A549 (cell line): ENCODE data around the gene MYT1. TPM values are rescaled to one million over a fixed set of nuclear protein-coding genes. Genes with fewer than 3 reads are reported as not detected.

Experiments
- ATAC-seq, 2 experiments: fragments of 200-7000 bp in 1 of 2; fragments of >200 bp in 1 of 2; cut with Nextera tagmentation in 1 of 2; cut with Tn5 transposase in 1 of 2; 3 replicates each; pipeline versions ENCODE4 v1.8.0 to v1.9.1; 2018 to 2020; ENCODE audit warnings: mild to moderate bottlenecking in 1 of 2, moderate library complexity in 1 of 2
- CTCF ChIA-PET: fragments of 300-600 bp; sonication (Branson Sonifier 250); formaldehyde crosslinking; extraction: SDS; loops from one replicate; lab custom pipeline; 2021; ENCODE audit warnings: antibody characterized with exemption, inconsistent platforms; lab: Yijun Ruan, JAX
- POLR2A ChIA-PET: fragments of 350-600 bp; formaldehyde crosslinking; extraction: SDS; loops from one replicate; lab custom pipeline; 2021; ENCODE audit warnings: antibody characterized with exemption, inconsistent platforms; lab: Yijun Ruan, JAX
- DNase-seq, 2 experiments: peaks; one replicate each; pipeline versions ENCODE4 v3.0.0 to v3.0.0-alpha.2; 2011 to 2016; ENCODE audit warnings: low read depth in 1 of 2, low spot score in 1 of 2
- FAIRE-seq: peaks from 2 replicates; lab custom pipeline; 2011; peaks lifted over from hg19 to GRCh38; lab: Jason Lieb, UNC
- H3K27ac ChIP-seq, 2 experiments: fragments of >200 bp; sonication (Bioruptor Twin); formaldehyde crosslinking; 3 replicates each; pipeline ENCODE4 v1.5.1; 2016 to 2017
- H3K4me1 ChIP-seq: fragments of >200 bp; sonication (Bioruptor Twin); formaldehyde crosslinking; 3 replicates; pipeline ENCODE4 v1.6.1; 2016
- H3K4me2 ChIP-seq: fragments of >200 bp; sonication (Bioruptor Twin); formaldehyde crosslinking; 3 replicates; pipeline ENCODE4 v1.6.1; 2016
- H3K4me3 ChIP-seq: fragments of >200 bp; sonication (Bioruptor Twin); formaldehyde crosslinking; 3 replicates; pipeline ENCODE4 v1.5.1; 2016
- H3K9me3 ChIP-seq: fragments of >200 bp; sonication (Bioruptor Twin); formaldehyde crosslinking; 3 replicates; pipeline ENCODE4 v1.6.1; 2016
- CEBPB ChIP-seq, 2 experiments: fragments of >200 bp in 1 of 2; sonication (Bioruptor Twin) in 1 of 2; formaldehyde crosslinking in 1 of 2; IDR thresholded peaks; 2 replicates each; pipeline ENCODE4 v1.6.1; 2012 to 2016
- CTCF ChIP-seq: fragments of >200 bp; sonication (Bioruptor Twin); formaldehyde crosslinking; IDR thresholded peaks from 3 replicates; pipeline ENCODE4 v1.5.1; 2016
- EHMT2 ChIP-seq: fragments of 200-600 bp; sonication (generic); IDR thresholded peaks from 2 replicates; pipeline ENCODE4 v1.6.1; 2016; ENCODE audit warnings: antibody characterized with exemption, low read depth, mild to moderate bottlenecking, moderate library complexity
- ESRRA ChIP-seq: fragments of 150-350 bp; IDR thresholded peaks from 2 replicates; pipeline ENCODE4 v1.6.1; 2014; ENCODE audit warnings: mild to moderate bottlenecking, low read length, borderline replicate concordance
- FOSB ChIP-seq: fragments of 250-450 bp; sonication (Bioruptor Pico); IDR thresholded peaks from 2 replicates; pipeline ENCODE4 v1.5.0; 2020; ENCODE audit warnings: mild to moderate bottlenecking, moderate library complexity
- HDAC2 ChIP-seq: fragments of 200-600 bp; sonication (generic); IDR thresholded peaks from 2 replicates; pipeline ENCODE4 v1.6.1; 2016
- HES2 ChIP-seq: fragments of >200 bp; sonication (Bioruptor Twin); formaldehyde crosslinking; IDR thresholded peaks from 2 replicates; pipeline ENCODE4 v1.6.1; 2016
- HEYL ChIP-seq: fragments of 250-450 bp; sonication (Bioruptor Pico); IDR thresholded peaks from 2 replicates; pipeline ENCODE4 v1.8.0; 2021; ENCODE audit warnings: mild to moderate bottlenecking, moderate library complexity
- JUN ChIP-seq, 2 experiments: fragments of >200 bp; sonication (Bioruptor Twin); formaldehyde crosslinking; IDR thresholded peaks; 2 replicates in 1 of 2; 3 replicates in 1 of 2; pipeline ENCODE4 v1.6.1; 2016 to 2017
- JUNB ChIP-seq: fragments of >200 bp; sonication (Bioruptor Twin); formaldehyde crosslinking; IDR thresholded peaks from 2 replicates; pipeline ENCODE4 v1.6.1; 2016
- MAZ ChIP-seq: fragments of 150-350 bp; IDR thresholded peaks from 2 replicates; pipeline ENCODE4 v1.6.1; 2014; ENCODE audit warnings: antibody characterized with exemption, low read depth, low read length, borderline replicate concordance
- POLR2A ChIP-seq: IDR thresholded peaks from 2 replicates; pipeline ENCODE4 v1.6.1; 2012; ENCODE audit warnings: mild to moderate bottlenecking, low read length
- POLR2AphosphoS2 ChIP-seq: conservative IDR thresholded peaks from 2 replicates; pipeline ENCODE4 v1.6.1; 2012; ENCODE audit warnings: low read length, improper control_type of control experiment, inconsistent platforms
- RCOR1 ChIP-seq: fragments of 150-350 bp; IDR thresholded peaks from 2 replicates; pipeline ENCODE4 v1.6.1; 2014; ENCODE audit warnings: antibody characterized with exemption, low read length, low read depth
- REST ChIP-seq: fragments of 200-600 bp; sonication (generic); IDR thresholded peaks from 2 replicates; pipeline ENCODE4 v1.6.1; 2016; ENCODE audit warnings: antibody characterized with exemption, mild to moderate bottlenecking, moderate library complexity
- SMC3 ChIP-seq: fragments of >200 bp; sonication (Bioruptor Twin); formaldehyde crosslinking; IDR thresholded peaks from 3 replicates; pipeline ENCODE4 v1.6.1; 2018; ENCODE audit warnings: inconsistent platforms
- TFCP2L1 ChIP-seq: fragments of 250-450 bp; sonication (Bioruptor Pico); IDR thresholded peaks from 2 replicates; pipeline ENCODE4 v1.5.0; 2021; ENCODE audit warnings: mild to moderate bottlenecking
- ZC3H11A ChIP-seq: fragments of 450-650 bp; IDR thresholded peaks from 2 replicates; pipeline ENCODE4 v1.6.1; 2014; ENCODE audit warnings: antibody characterized with exemption, mild to moderate bottlenecking
- ZSCAN20 ChIP-seq: fragments of 250-450 bp; sonication (Bioruptor Pico); IDR thresholded peaks from 2 replicates; pipeline ENCODE4 v1.8.0; 2022; ENCODE audit warnings: mild to moderate bottlenecking, moderate library complexity
- WGBS: methylation state at CpG from one replicate; pipeline ENCODE4 v1.1.6; 2017; ENCODE audit errors: missing lambda C conversion rate; 5-methylcytosine and 5-hydroxymethylcytosine counted together
- polyA plus RNA-seq, 4 experiments: library from polyadenylated mRNA; depleted of rRNA in 3 of 4; stranded (reverse); fragments of >200 nt; fragmentation: RNase III in 1 of 4; extraction: RNeasy Plus Mini Kit Qiagen cat#74134 plus additional on column Dnase treatment in 1 of 4; gene quantifications; 2 replicates in 3 of 4; 3 replicates in 1 of 4; pipeline ENCODE4 v1.2.3, GENCODE V29; 2011 to 2017

The MYT1 gene
- polyA plus RNA-seq, 2 of the 4 experiments (the other 2 are of a cell fraction), result 0.21 to 0.22 TPM

GRCh38 chr20:64166721-64167615 is 2.7 kb downstream of the MYT1 start:
- POLR2A ChIA-PET, result no interaction called here

GRCh38 chr20:64167676-64168075 is 3.4 kb downstream of the MYT1 start:
- Histone ChIP-seq H3K4me3 (no peak overlapping the region), H3K27ac (no peak overlapping the region), H3K4me2 (no peak overlapping the region), H3K9me3 (no peaks in the 10 kb centered on the region), H3K4me1 (no peaks in the 10 kb centered on the region)
- POLR2A ChIA-PET, result no interaction called here
- TF ChIP-seq HDAC2 (no peak), JUNB (no peak), RCOR1 (no peak), SMC3 (no peak), ZSCAN20 (no peak), EHMT2 (no peak), POLR2AphosphoS2 (no peak), CTCF (no peak), HES2 (no peak), ESRRA (no peak), ZC3H11A (no peak), JUN (IDR thresholded peaks at IDR 0.05) (no peak), CEBPB (IDR thresholded peaks at IDR 0.05) (no peak), FOSB (CRISPR knock-in tag) (no peak), TFCP2L1 (no peak), POLR2A (no peak), MAZ (no peak)
- CTCF ChIA-PET, result no interaction called here
- DNase-seq (no peak), ATAC-seq (no peak), FAIRE-seq (no peak)
- 32% methylated on average over 11 of the region's 11 CpGs for WGBS

More at GRCh38 chr20:64166721-64167615, 2.7 kb downstream of the MYT1 start:
- ATAC-seq, result peak in 1 of 2 experiments; percentile 33; a peak in 3 of 6 replicates
- Histone ChIP-seq H3K4me3 (no peak overlapping the region), H3K9me3 (no peaks in the 10 kb centered on the region), H3K4me2 (no peak overlapping the region), H3K4me1 (no peaks in the 10 kb centered on the region), H3K27ac (no peak overlapping the region)
- no peak for FAIRE-seq
- DNase-seq, result no peak
- WGBS, result 25% methylated on average over 11 of the region's 18 CpGs
- TF ChIP-seq REST (peak; percentile 44; the same call in 1 of the 2 replicates), HEYL (no peak)
- CTCF ChIA-PET, result no interaction called here
